ENCODE results near the gene PFN3. TPM values are rescaled to one million over a fixed set of nuclear protein-coding genes. Genes with fewer than 3 reads are reported as not detected.

PFN3 gene
- total and polyA plus RNA-seq, 12 donors, result not detected

- Histone ChIP-seq H3K9me3 (replicated peaks in 1 of 3) (no peaks in the 10 kb centered on the region), H3K36me3 (replicated peaks in 1 of 2) (no peaks in the 10 kb centered on the region), H3K4me3 (peak overlapping the region in 2 of 4 donors; percentile 5 to 54), H3K27me3 (peaks cover 50% of the 10 kb centered on the region), H3K27ac (no peak overlapping the region), H3K4me1 (replicated peaks in 1 of 2) (peaks cover 13 to 27% of the 10 kb centered on the region in 2 donors)
- peak; percentile 81 to 93 (median 87) for DNase-seq
- 0 to 3% (median 1%) methylated on average over 8 to 93 of the region's 93 CpGs for WGBS, 4 donors
- intact Hi-C loops (cut with DNase I), result loop anchor here in 1 of 2 donors (2.0 kb wide), 1 partner anchor 51 kb away; no protein-coding TSS in a partner anchor
- TF ChIP-seq CTCF (IDR thresholded peaks at IDR 0.05), result peak; percentile 41 to 90 (median 68)
- TF ChIP-seq POLR2A (IDR thresholded peaks at IDR 0.05), result no peak
Measured at GRCh38 chr5:177403792-177404640, 3.6 kb upstream of the PFN3 start.

DNA sequence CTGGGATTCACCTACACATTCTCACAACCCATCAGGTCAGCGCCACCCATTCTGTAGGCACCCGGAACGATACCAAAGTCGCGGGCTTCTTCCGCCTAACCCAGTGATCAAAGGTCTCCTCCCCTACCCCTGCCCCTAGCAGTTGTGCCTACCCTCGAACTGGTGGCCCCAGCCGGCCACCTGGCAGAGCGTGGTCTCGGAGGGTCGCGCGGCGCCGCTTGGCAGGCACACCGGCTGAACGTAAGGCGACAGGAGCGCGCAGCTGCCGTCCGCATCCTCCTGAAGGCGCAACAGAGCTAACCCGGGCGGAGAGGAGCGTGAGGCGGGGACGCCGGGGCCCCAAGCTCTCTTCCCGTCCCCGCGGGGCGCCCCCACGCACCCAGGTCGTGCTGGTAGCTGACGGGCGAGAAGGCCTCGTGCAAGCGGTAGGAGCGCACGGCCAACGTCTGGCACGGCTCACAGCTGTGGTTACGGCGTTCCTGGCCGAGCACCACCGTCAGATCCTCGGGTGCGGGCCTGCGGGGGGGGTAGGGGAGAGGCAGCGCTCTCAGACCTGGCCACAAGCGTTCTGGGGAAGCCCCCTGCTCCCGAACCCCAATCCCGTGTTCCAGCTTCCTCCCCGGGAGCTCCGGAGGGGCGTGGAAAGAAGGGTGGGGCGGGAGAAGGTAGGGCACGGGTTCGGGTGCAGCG, 2.8 kb upstream of the PFN3 start:
- 2 to 19% (median 2%) methylated on average over 6 to 61 of the region's 61 CpGs for WGBS, 4 donors
- Histone ChIP-seq H3K36me3 (replicated peaks in 1 of 2) (no peaks in the 10 kb centered on the region), H3K4me1 (replicated peaks in 1 of 2) (peaks cover 13 to 27% of the 10 kb centered on the region in 2 donors), H3K4me3 (peak overlapping the region in 1 of 4 donors; percentile 54), H3K9me3 (replicated peaks in 1 of 3) (no peaks in the 10 kb centered on the region), H3K27ac (no peak overlapping the region), H3K27me3 (peaks cover 58% of the 10 kb centered on the region)
- TF ChIP-seq POLR2A (IDR thresholded peaks at IDR 0.05) (no peak), CTCF (IDR thresholded peaks at IDR 0.05) (no peak)
- no peak for DNase-seq
- intact Hi-C loops (cut with DNase I), result no loop called here

GRCh38 chr5:177402271-177403043, 2.0 kb upstream of the PFN3 start:
- Histone ChIP-seq H3K4me1 (replicated peaks in 1 of 2) (peaks cover 13 to 27% of the 10 kb centered on the region in 2 donors), H3K27me3 (peaks cover 65% of the 10 kb centered on the region), H3K36me3 (replicated peaks in 1 of 2) (no peaks in the 10 kb centered on the region), H3K4me3 (no peak overlapping the region), H3K9me3 (replicated peaks in 1 of 3) (no peaks in the 10 kb centered on the region), H3K27ac (no peak overlapping the region)
- intact Hi-C loops (cut with DNase I), result no loop called here
- 5 to 6% (median 5%) methylated on average over 11 to 49 of the region's 49 CpGs for WGBS, 4 donors
- peak in 6 of 7 donors; percentile 54 to 77 (median 56) for DNase-seq
- peak in 4 of 6 experiments; percentile 24 to 42 (median 38) for TF ChIP-seq CTCF (IDR thresholded peaks at IDR 0.05)
- no peak for TF ChIP-seq POLR2A (IDR thresholded peaks at IDR 0.05)

Measured in adrenal gland (tissue), 12 donors.